Central memory CD8-positive, alpha-beta T cell (primary cell): ENCODE data around the gene STK38L.
"Not testable (repeated sequence)": the region's sequence is repeated elsewhere in the genome, so short reads cannot be mapped to it uniquely, and the experiment has no call there.

Experiments used
- ATAC-seq: fragments of 150-1000 bp; cut with Tn5 transposase; replicated peaks from 2 replicates; pipeline ENCODE4 v1.10.0; 2022; ENCODE audit warnings: mild to moderate bottlenecking, moderate FRiP score, moderate number of reproducible peaks; ENCODE audit not compliant: poor library complexity, severe bottlenecking; ENCODE audit errors: extremely low read depth
- DNase-seq, 2 donors: peaks; one replicate each; pipeline ENCODE4 v3.0.0; 2021; ENCODE audit warnings: low spot score in 2 of 2
- H3K27ac Mint-ChIP-seq: one replicate; pipeline ENCODE4 v1.8.0; 2022; ENCODE audit warnings: low read depth, mild to moderate bottlenecking, moderate library complexity, mixed read lengths
- H3K27me3 Mint-ChIP-seq: one replicate; pipeline ENCODE4 v1.8.0; 2022; ENCODE audit warnings: mixed read lengths
- H3K36me3 Mint-ChIP-seq: one replicate; pipeline ENCODE4 v1.8.0; 2022; ENCODE audit warnings: mild to moderate bottlenecking, moderate library complexity, mixed read lengths; ENCODE audit not compliant: insufficient read depth
- H3K4me1 Mint-ChIP-seq: one replicate; pipeline ENCODE4 v1.8.0; 2022; ENCODE audit warnings: mixed read lengths
- H3K4me3 Mint-ChIP-seq: one replicate; pipeline ENCODE4 v1.8.0; 2022; ENCODE audit warnings: mild to moderate bottlenecking, moderate library complexity, mixed read lengths
- H3K9me3 Mint-ChIP-seq: one replicate; pipeline ENCODE4 v1.8.0; 2022; ENCODE audit warnings: mixed read lengths

STK38L gene

GRCh38 chr12:27213830-27214787 is 30.0 kb upstream of the STK38L start:
- no peak for DNase-seq
- H3K9me3 Mint-ChIP-seq = peaks cover 6% of the 10 kb centered on the region
- no peaks in the 10 kb centered on the region for H3K27me3 Mint-ChIP-seq
- H3K27ac Mint-ChIP-seq = no peak overlapping the region
- H3K36me3 Mint-ChIP-seq = no peaks in the 10 kb centered on the region
- no peak overlapping the region for H3K4me3 Mint-ChIP-seq
- ATAC-seq = no peak
- no peaks in the 10 kb centered on the region for H3K4me1 Mint-ChIP-seq

DNA sequence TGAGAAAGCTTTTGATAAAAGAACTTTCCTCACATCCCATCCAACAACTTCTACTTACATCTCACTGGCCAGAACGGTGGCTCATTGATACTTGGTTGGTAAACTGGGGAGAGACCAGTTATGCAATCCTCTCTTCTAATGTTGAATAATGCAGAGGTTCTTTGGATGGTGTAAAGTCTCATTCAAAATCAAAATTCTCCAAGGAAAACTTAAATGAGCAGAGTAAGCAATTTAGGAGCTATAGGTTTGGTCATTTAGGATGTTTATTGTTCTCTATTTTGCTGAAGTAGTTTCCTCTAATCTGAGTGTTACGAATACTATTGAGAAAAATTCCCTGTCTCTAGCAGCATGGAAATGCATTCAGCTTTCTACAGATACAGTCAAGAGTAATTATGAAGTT is 26.5 kb upstream of the STK38L start:
- H3K9me3 Mint-ChIP-seq = no peaks in the 10 kb centered on the region
- no peaks in the 10 kb centered on the region for H3K36me3 Mint-ChIP-seq
- peaks cover 6% of the 10 kb centered on the region for H3K4me1 Mint-ChIP-seq
- no peak for DNase-seq
- H3K4me3 Mint-ChIP-seq = no peak overlapping the region
- ATAC-seq = no peak
- no peak overlapping the region for H3K27ac Mint-ChIP-seq
- no peaks in the 10 kb centered on the region for H3K27me3 Mint-ChIP-seq

GRCh38 chr12:27219693-27220054 is 24.4 kb upstream of the STK38L start:
- no peak overlapping the region for H3K27ac Mint-ChIP-seq
- ATAC-seq = no peak
- no peak overlapping the region for H3K4me3 Mint-ChIP-seq
- H3K9me3 Mint-ChIP-seq = no peaks in the 10 kb centered on the region
- DNase-seq = no peak
- H3K36me3 Mint-ChIP-seq = no peaks in the 10 kb centered on the region
- H3K4me1 Mint-ChIP-seq = peaks cover 6% of the 10 kb centered on the region
- peaks cover 12% of the 10 kb centered on the region for H3K27me3 Mint-ChIP-seq

GRCh38 chr12:27220055-27220987 is 23.8 kb upstream of the STK38L start:
- Mint-ChIP-seq H3K9me3 (no peaks in the 10 kb centered on the region), H3K27ac (peak overlapping the region; percentile 51), H3K4me3 (no peak overlapping the region), H3K36me3 (no peaks in the 10 kb centered on the region), H3K27me3 (peaks cover 12% of the 10 kb centered on the region), H3K4me1 (peaks cover 6% of the 10 kb centered on the region)
- ATAC-seq (no peak), DNase-seq (no peak)

DNA sequence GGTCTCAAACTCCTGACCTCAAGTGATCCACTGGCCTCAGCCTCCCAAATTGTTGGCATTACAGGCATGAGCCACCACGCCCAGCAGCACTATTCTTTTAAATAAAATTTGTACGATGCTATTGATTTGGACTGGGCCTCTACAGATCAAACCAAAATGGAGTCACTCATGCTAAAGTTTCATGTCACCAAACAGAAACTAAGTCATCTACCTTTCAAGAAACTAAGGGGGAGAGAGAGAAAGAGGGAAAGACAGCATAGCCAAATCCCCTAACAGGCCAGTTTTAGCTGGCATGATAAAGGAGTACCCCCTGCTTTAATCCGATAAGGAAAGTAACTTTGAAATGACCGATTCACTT is 23.1 kb upstream of the STK38L start:
- H3K4me3 Mint-ChIP-seq = no peak overlapping the region
- H3K4me1 Mint-ChIP-seq = peaks cover 6% of the 10 kb centered on the region
- no peaks in the 10 kb centered on the region for H3K36me3 Mint-ChIP-seq
- peak overlapping the region; percentile 51 for H3K27ac Mint-ChIP-seq
- no peaks in the 10 kb centered on the region for H3K9me3 Mint-ChIP-seq
- no peak for DNase-seq
- ATAC-seq = no peak
- peaks cover 12% of the 10 kb centered on the region for H3K27me3 Mint-ChIP-seq

DNA sequence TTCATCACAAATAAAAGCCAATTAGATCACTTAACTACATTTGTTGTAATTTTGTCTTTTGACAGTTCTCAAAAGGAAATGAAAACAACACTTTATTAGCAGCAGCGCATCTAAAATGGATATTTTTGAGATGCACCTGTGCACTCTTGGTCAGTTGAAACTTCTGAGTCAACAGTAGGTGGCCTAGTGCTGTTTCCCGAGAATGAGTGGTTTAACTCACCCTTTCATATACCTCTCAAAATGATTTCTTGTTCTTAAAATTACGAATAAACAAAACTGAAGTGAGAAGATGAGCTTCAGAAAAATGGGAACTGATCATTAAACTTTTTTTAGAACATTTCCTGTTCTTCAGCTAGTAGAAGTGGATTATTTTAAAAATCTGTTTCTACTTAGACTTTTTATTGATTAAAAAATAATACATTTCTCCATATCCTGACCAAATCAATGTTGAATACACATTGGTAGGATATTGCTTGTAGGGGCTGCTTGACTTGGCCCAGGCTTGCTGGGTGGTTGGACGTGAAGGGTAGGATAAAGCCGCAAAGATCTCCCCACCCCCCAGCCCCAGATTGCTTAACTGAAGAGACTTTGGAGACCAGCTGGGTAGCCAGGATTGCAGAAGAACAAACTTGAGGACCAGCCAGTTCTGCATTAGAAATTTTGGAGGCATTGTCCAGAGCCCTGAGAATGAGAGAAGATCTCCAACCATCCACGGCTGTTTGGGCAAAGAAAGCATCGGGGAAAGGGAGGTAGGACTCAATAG is 22.3 kb upstream of the STK38L start:
- Mint-ChIP-seq H3K4me1 (peaks cover 6% of the 10 kb centered on the region), H3K36me3 (no peaks in the 10 kb centered on the region), H3K9me3 (no peaks in the 10 kb centered on the region), H3K27me3 (peaks cover 12% of the 10 kb centered on the region), H3K27ac (no peak overlapping the region), H3K4me3 (no peak overlapping the region)
- no peak for DNase-seq
- ATAC-seq = no peak

DNA sequence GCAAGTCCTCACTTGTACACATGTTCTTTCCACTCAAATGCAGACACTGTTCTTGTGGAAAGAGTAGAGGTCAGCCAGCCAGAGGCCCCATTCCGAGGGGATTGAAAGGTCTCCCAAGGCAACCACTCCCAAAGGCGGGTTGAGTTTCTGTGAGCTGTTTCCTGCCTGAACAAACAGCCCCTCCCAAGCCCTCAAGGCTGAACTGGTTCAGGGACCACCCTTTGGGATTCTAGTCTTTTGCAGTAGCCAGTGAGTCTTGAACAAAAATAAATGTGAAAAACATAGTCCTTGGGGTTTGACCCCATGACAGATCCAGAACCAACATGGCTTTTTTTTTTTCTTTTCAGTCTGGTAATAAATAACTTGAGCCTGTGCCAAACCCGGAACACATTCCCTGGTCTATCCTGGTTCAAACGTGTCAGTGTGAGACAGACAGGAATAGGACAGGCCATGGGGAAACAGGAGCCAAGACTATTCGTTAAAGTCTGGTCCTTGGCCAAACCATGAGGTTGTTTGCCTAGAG is 17.6 kb upstream of the STK38L start:
- H3K27ac Mint-ChIP-seq = no peak overlapping the region
- H3K9me3 Mint-ChIP-seq = no peaks in the 10 kb centered on the region
- ATAC-seq (no peak), DNase-seq (no peak)
- no peak overlapping the region for H3K4me3 Mint-ChIP-seq
- H3K36me3 Mint-ChIP-seq = no peaks in the 10 kb centered on the region
- H3K27me3 Mint-ChIP-seq = peaks cover 16% of the 10 kb centered on the region
- no peaks in the 10 kb centered on the region for H3K4me1 Mint-ChIP-seq

DNA sequence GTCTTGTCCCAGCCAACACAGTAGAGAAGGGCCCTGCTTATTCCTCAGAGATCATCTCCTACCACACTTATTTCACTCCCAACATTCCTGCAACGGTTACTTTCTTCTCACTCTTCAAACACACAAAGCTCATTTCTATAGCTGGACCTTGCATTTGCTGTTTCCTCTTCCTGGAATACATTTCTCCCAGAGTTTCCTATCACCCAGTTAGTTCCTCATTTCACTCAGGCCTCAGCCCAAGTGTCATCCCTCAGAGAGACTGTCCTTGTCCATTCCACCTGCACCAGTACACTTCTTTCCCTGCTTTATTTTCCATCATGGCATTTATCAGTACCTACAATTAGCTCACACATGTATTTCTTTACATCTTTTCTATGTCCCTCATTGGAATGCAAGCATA is 14.7 kb upstream of the STK38L start:
- no peak for ATAC-seq
- H3K4me1 Mint-ChIP-seq = no peaks in the 10 kb centered on the region
- H3K27me3 Mint-ChIP-seq = peaks cover 23% of the 10 kb centered on the region
- DNase-seq = no peak
- H3K27ac Mint-ChIP-seq = no peak overlapping the region
- no peaks in the 10 kb centered on the region for H3K9me3 Mint-ChIP-seq
- H3K36me3 Mint-ChIP-seq = no peaks in the 10 kb centered on the region
- no peak overlapping the region for H3K4me3 Mint-ChIP-seq

DNA sequence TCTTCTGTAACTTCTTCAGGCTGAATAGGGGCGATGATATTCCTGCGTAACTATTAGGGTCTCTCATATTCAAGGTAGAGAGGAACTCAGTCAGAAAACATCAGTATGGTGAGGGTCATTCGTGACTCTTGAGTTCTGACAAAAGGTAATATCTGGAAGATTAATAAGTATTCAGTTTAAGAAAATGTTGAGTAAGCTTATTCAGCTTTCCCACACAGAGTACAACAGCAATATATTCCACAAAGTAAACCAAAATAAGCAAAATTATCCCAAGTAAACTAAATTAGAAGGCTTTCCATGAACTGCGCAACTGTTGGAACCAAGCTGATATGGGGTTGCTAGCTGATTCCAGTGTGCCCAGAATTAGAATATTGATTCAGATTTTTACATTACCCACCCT is 12.7 kb upstream of the STK38L start:
- H3K4me1 Mint-ChIP-seq, H3K36me3 Mint-ChIP-seq, H3K27ac Mint-ChIP-seq, ATAC-seq, H3K9me3 Mint-ChIP-seq, DNase-seq, H3K4me3 Mint-ChIP-seq: not testable (repeated sequence)
- H3K27me3 Mint-ChIP-seq = peaks cover 23% of the 10 kb centered on the region

DNA sequence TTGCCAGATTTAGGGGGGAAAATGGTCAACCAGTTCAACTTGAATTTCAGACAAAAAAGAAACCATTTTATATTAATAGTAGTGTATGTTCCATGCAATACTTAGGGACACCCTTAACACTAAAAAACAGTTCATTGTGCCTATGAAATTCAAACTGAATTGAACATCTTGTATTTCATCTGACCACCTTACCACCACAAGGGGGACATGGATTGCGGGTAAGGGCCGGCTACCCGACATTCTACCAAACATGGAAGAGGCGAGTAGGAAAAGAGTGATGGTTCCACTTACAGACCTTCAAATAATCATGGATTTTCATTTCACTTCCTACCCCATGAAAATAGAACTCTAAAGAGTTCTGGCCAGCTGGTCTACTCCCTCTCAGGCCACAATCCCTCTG is 10.3 kb upstream of the STK38L start:
- ATAC-seq (no peak), DNase-seq (no peak)
- H3K4me1 Mint-ChIP-seq = peaks cover 7% of the 10 kb centered on the region
- no peaks in the 10 kb centered on the region for H3K9me3 Mint-ChIP-seq
- peaks cover 23% of the 10 kb centered on the region for H3K27me3 Mint-ChIP-seq
- H3K36me3 Mint-ChIP-seq = no peaks in the 10 kb centered on the region
- no peak overlapping the region for H3K27ac Mint-ChIP-seq
- H3K4me3 Mint-ChIP-seq = no peak overlapping the region

DNA sequence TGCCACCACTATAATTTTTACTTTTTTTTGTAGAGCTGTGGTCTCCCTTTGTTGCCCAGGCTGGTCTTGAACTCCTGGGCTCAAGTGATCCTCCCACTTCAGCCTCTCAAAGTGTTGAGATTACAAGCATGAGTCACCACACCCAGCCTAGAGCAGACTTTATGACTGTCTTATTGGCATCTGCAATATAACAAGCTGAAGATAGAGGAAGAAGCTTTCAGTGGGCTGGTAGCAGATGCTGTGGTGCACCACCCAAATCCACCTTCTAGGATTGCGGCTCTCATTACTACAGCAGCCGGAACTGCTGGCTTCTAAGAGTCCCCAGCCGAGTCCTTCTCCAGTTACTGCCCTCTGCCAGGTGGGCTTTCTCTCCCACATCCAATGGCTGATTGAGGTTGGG is 7.6 kb upstream of the STK38L start:
- peaks cover 18% of the 10 kb centered on the region for H3K27me3 Mint-ChIP-seq
- no peaks in the 10 kb centered on the region for H3K9me3 Mint-ChIP-seq
- H3K36me3 Mint-ChIP-seq = peaks cover 2% of the 10 kb centered on the region
- H3K4me1 Mint-ChIP-seq = peaks cover 7% of the 10 kb centered on the region
- DNase-seq (no peak), ATAC-seq (no peak)
- H3K27ac Mint-ChIP-seq = no peak overlapping the region
- no peak overlapping the region for H3K4me3 Mint-ChIP-seq
